Measurements from ENCODE around the gene ACACA.

ACACA gene

DNA sequence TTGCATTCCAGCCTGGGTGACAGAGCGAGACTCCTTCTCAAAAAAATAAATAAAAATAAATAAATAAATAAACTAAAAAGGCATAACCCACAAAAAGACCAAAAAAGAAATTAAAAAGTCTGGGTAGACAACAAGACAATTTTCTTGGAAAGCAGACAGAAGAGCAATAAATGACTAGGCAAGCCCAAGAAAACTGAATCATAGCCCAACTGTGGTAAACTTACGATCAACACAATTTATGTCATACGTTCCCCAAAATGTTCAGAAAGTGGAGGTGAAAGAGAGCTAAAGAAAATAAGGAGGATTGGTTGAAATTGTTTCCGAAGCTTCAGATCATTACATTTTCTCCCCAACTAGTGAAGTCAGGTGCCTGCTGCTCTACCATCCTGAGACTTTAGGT, 62.1 kb downstream of the ACACA start:
- no peak for DNase-seq (ENCODE audit: low read depth)

DNA sequence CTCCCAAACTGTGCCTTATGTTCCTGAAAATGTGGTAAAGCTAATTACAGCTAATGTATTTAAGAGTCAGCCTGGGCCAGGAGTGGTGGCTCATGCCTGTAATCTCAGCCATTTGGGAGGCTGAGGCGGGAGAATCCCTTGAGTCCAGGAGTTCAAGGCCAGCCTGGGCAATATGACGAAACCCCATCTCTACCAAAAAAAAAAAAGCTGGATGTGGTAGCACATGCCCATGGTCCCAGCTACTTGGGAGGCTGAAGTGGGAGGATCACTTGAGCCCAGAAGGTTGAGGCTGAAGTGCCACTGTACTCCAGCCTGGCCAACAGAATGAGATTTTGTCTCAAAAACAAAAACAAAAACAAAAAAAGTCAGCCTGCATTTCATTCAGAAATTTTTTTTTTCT, 64.0 kb downstream of the ACACA start:
- DNase-seq (ENCODE audit: low read depth): no peak

DNA sequence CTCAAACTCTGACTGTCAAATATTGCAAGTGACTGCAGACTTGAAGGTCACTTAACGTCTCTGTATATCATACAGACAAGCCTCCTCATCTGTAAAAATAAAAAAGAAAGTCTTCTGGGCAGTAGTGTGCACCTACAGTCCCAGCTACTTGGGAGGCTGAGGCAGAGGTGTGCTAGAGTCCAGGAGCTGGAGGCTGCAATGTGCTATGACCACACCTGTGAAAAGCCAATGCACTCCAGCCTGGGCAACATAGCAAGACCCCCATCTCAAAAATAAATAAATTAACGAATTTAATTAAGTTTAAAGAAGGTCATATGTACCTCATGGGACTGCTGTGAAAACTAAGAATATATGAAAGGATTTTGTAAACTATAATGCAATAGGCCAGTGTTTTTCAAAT, 65.8 kb downstream of the ACACA start:
- no peak for DNase-seq (ENCODE audit: low read depth)

DNA sequence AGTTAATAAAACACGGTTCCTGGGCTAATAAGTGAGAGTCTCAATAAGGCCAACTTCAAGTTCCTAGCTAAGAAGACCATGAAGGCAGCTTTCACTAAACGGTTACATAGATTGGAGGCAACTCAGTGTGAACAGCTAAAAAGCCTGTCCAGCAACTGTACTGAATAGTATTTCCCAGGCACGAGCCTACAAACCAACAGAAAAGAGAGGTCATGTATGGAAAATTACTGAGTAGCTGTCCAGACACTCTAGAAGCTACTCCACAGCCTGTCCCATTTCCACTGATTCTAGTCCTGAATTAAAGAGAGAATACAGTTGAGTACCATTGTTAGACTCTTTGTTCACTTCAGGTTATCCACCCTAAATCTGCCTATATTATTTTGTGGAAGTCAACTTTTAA, 67.3 kb downstream of the ACACA start:
- DNase-seq (ENCODE audit: low read depth): no peak

DNA sequence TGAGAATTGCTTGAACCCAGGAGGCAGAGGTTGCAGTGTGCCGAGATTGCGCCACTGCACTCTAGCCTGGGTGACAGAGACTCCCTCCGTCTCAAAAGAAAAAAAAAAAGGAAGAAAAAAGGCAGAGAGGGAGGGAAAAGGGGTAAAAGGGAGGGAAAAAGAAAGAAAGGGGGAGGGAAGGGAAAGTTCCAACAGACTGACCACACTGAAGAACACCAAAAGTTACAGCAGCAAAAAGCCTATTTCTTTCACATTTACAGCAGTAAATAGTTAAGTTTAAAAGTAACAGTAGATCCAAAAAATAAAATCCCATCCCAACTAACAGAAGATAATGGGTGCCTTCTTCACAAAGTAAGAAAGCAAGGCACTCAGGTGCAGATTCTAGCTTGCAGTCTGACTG, 67.8 kb downstream of the ACACA start:
- DNase-seq (ENCODE audit: low read depth): no peak

- DNase-seq (ENCODE audit: low read depth): no peak
These were observed 79.1 kb downstream of the ACACA start for GRCh38 chr17:37327341-37328090.

DNA sequence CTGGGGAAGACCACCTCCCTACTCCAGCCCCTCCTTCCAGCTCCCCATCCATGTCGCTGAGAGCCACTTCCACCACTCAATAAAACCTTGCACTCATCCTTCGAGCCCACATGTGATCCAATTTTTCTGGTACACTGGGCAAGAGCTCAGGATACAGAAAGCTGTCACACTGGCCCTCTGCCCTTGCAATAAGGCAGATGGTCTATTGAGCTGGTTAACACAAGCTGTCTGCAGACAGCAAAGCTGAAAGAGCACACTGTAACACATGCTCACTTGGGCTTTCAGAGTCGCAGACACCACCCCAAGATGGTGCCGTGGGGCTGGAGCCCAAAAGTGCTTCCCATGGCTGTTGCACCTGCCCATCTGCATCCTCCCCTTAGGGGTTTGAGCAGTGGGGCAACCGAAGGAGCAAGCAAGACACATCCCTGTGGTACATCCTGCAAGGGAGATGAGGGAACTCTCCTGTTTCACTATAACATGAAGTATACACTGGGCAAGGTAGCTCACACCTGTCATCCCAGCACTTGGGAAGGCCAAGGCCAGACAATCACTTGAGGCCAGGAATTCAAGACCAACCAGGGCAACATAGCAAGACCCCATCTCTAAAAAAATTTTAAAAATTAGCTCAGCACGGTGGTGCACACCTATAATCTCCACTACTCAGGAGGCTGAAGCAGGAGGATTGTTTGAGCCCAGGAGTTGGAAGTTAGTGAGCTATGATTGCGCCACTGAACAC, 83.6 kb downstream of the ACACA start:
- DNase-seq (ENCODE audit: low read depth): no peak

DNA sequence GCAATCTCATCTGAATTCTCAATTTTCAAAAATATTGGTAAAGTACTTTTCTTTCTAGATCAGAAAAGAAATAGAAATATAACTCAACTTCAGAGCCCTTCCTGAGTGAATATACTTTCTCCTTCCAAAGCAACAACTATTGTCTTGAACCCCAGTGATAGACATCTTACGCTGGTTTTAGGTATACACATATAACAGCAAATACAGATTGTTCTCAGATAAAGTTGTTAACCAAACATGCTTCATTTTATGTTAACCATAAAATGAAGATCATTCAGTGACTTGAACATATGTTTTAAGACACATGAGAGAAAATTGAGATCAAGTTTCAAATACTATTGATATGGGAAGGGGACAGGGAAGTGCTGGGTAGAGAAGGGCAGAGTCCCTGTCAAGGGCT, 84.5 kb downstream of the ACACA start:
- DNase-seq (ENCODE audit: low read depth): no peak

DNA sequence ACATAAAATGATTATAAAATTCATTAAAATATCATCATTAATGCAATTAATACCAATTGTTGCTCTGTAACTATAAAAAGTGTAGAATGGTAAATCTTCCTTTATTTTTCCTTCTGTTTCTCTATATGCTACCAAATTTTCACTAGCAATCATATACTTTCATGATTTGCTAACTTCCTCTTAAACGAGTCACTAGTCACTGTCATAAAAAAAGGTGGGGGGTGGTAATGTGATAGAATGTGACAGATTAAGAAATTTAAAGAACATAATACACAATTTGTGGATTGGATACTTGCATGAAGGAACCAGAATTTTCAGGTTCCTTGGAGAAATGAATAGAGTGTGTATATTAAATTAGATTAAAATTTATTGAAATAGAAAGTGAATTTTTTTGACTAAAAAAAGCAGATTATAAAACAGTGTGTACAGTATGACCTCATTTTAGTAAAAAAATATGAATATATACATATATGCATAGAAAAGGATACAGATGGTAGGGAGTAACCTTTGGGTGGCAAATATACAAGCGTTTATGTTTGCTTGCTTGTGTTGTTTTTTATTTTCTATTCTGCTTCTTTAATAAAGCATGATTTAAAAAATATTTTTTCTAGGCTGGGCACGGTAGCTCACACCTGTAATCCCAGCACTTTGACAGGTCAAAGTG, 87.6 kb downstream of the ACACA start:
- DNase-seq (ENCODE audit: low read depth): no peak

DNA sequence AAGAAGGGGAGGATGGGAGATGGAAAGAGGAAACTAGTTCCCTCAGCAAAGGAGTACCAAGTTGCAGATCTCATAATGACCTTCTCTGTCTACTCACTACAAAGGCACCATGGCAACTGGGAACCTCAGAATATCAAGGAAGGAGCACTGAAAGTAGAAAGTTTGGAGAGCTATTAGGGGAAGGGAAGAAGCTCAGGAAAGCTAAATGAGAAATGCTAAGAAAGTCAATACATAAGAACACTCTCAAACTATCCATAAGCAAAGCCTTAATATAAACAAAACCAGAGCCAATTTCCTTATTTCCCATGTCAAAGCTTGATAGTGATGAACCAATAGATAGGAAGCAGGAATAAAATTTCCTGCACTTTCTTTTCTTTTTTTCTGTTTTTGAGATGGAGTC, 88.8 kb downstream of the ACACA start:
- no peak for DNase-seq (ENCODE audit: low read depth)

GRCh38 chr17:37315601-37316000, 91.0 kb downstream of the ACACA start:
- no peak for DNase-seq (ENCODE audit: low read depth)

DNA sequence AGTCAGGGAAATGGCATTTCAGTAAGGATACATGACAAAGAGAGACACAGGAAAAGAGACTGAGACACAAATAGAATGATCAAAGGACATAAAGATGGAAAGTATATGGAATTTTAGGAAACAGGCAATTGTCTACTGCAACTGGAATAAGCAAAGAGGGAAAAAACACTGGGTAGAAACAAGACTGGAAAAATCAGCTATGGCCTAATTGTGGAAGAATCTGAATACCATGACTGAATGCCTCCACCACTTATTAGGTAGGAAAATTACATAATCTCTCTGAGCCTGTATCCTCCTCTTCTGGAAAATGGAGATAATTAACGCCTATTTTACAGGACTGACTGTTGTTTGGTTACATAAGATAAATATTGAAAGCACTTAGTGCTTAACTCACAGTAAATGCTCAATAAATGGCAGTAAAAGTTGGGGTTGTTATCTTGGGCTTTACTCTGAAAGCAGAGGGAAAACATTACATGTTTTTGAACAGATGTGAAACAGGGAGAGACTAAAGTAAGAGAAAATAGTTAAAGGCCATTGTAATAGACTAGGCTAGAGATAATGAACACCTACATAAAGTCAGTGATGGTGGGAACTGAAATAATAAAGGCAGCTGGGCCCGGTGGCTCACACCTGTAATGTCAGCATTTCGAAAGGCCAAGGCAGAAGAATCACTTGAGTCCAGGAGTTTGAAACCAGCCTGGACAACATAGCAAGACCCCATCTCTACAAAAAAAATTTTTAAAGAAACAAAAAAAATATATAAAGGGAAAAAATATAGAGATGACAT, 94.3 kb downstream of the ACACA start:
- DNase-seq (ENCODE audit: low read depth): no peak

DNA sequence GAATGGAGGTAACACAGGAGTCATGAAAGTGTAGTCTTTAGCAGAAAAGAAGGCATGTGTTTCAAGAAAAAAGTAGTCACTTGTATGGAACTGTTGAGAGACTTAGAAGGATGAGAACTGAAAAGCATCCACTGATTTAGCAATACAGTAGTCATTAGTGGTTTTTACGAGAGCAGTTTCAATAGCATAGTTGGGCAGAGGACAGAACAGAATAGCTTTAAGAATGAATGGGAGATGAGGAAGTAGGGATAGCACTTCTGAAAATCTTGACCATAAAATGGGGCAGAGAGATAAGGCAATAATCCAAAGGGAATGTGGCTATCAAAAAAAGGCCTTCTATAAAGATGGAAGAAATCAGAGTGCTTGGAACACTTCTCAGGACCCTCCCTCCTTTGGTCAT, 95.7 kb downstream of the ACACA start:
- no peak for DNase-seq (ENCODE audit: low read depth)

GRCh38 chr17:37309051-37309450, 97.6 kb downstream of the ACACA start:
- no peak for DNase-seq (ENCODE audit: low read depth)

- DNase-seq (ENCODE audit: low read depth): no peak
These were observed 101.2 kb downstream of the ACACA start for GRCh38 chr17:37305406-37305905.

- DNase-seq (ENCODE audit: low read depth): no peak
These were observed 105.3 kb downstream of the ACACA start for GRCh38 chr17:37301288-37301687.

GRCh38 chr17:37300683-37301082, 106.0 kb downstream of the ACACA start:
- no peak for DNase-seq (ENCODE audit: low read depth)

DNA sequence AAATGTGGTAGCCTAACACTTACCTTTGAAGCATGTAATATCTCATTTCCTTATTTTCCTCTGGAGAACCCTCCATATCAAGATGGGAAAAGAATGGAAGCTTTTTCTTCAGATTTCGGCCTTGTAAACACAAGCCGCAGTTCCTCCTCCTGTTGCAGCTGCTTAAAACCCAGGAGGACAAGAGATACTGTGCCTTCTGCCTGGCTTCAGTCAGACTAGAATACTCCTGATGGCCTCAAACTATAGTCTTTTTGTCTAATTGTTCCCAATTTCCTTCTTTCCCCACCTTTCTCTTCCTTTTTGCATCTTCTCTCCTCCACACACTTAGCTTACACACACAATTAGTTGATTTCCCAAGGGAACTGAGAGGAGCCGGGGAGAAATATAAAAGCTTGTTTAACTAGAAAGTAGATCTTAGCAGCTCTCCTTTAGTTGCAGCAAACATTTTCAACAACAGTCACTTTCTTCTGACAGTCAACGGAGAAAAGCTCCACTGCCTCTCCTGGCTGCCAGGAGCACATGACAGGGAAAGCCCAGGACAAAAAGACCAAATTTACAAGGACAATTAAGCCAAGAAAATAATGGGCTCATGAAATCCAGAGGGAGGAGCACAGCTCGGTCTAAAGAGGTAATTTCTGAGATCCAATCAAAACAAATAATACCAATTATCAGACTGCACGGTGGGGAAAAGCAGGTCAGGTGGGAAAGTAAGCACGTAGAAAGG, 107.2 kb downstream of the ACACA start:
- DNase-seq (ENCODE audit: low read depth): no peak

DNA sequence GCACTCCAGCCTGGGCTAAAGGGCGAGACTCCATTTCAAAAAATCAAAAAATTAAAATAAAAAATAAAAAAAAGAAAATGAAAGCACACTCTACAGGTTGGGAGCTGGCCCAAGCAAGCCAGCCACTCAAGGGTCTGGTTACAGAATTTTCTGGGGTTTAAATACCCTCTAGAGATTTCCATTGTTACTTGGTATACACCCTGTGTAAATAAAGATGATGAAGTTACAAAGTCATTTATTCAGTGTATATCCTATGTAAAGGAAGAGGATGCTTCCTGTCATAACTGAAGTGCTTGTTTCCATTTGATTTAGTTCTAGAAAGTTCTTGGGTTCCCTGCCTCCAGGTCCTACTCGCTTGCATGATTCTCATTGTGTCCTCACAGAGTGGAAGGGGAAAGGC, 110.7 kb downstream of the ACACA start:
- no peak for DNase-seq (ENCODE audit: low read depth)

DNA sequence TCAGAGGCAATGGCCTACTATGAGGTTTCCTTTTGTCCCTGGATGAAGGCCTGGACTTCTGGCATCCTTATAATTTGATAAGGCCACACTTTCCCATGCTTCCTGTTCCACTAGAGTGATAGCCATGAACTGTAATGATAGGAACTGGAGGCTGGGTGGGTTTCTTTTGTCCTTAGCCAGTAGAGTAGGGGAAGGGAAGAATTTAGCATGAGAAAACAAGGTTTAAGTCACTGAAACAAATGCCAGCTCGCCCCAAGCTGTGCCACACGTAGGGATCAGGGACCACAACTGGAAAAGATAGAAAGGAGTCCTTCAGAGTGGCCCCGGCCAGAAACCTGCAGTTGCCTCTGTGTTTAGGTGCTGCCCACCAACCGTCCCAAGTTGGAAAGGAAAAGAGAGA, 111.7 kb downstream of the ACACA start:
- DNase-seq (ENCODE audit: low read depth): no peak

GRCh38 chr17:37293770-37294169, 112.9 kb downstream of the ACACA start:
- no peak for DNase-seq (ENCODE audit: low read depth)
